GM12864 (cell line): ENCODE results near the gene TNFRSF21.
A peak's percentile ranks its signal among the peaks of the same experiment; 100 is the strongest.

Experiments
- DNase-seq: peaks from one replicate; pipeline ENCODE4 v3.0.0-alpha.2; 2011; ENCODE audit warnings: low read depth
- H3K4me3 ChIP-seq: 2 replicates; pipeline ENCODE4 v1.5.1; 2011; ENCODE audit warnings: mild to moderate bottlenecking, low read depth, low read length, control low read depth
- TF ChIP-seq, protein P1 (sequence below): IDR thresholded peaks from 2 replicates; pipeline ENCODE4 v1.5.1; 2011; ENCODE audit warnings: low read depth, mild to moderate bottlenecking, moderate library complexity, low read length, control low read depth, inconsistent platforms; ENCODE audit errors: missing control alignments

The TNFRSF21 gene, protein sequence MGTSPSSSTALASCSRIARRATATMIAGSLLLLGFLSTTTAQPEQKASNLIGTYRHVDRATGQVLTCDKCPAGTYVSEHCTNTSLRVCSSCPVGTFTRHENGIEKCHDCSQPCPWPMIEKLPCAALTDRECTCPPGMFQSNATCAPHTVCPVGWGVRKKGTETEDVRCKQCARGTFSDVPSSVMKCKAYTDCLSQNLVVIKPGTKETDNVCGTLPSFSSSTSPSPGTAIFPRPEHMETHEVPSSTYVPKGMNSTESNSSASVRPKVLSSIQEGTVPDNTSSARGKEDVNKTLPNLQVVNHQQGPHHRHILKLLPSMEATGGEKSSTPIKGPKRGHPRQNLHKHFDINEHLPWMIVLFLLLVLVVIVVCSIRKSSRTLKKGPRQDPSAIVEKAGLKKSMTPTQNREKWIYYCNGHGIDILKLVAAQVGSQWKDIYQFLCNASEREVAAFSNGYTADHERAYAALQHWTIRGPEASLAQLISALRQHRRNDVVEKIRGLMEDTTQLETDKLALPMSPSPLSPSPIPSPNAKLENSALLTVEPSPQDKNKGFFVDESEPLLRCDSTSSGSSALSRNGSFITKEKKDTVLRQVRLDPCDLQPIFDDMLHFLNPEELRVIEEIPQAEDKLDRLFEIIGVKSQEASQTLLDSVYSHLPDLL

DNA sequence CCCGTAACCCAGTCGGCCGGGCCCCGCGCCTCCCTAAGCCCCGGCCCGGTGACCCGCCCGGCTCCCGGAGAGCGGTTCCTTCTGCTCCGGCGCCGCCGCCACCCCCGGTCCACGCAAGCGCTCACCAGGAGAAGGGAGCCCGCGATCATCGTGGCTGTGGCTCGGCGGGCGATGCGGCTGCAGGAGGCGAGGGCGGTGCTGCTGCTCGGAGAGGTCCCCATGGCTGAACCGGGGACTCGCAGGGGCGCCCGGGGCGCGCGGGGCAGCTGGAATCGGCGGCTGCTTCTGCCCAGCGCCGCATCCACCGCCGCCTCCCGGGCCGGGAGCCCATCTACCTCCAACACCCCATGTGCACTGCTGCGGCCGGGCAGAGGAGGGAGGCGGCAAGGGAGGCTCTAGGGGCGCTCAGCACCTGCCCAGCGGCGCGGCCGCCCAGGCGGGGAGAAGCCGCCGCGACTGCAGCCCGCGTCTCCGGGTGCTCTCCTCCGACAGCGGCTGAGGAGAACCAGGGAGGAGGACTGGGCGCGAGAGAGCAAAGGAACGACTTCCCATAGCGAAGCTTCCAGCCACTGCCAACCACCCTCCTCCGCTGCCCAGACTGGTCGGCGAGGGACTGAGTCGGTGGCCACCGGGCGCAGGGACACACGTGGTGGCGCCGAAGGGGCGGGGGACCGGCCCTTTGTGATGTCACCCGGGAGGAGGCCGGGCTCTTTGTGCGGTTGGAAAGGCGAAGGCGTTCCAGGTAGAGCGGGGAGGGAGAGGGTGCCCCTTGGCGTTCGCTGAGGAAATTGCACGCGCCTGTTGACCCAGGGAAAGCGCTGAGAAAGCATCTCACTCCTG is at the start of gene TNFRSF21:
TSS of gene TNFRSF21 (minus strand) at position 615 of the 840 bp plus-strand sequence. CDS start at position 221, 394 bp downstream.
- peak within 1 kb of the TSS; percentile 58 for H3K4me3 ChIP-seq
- TF ChIP-seq, protein P1, sequence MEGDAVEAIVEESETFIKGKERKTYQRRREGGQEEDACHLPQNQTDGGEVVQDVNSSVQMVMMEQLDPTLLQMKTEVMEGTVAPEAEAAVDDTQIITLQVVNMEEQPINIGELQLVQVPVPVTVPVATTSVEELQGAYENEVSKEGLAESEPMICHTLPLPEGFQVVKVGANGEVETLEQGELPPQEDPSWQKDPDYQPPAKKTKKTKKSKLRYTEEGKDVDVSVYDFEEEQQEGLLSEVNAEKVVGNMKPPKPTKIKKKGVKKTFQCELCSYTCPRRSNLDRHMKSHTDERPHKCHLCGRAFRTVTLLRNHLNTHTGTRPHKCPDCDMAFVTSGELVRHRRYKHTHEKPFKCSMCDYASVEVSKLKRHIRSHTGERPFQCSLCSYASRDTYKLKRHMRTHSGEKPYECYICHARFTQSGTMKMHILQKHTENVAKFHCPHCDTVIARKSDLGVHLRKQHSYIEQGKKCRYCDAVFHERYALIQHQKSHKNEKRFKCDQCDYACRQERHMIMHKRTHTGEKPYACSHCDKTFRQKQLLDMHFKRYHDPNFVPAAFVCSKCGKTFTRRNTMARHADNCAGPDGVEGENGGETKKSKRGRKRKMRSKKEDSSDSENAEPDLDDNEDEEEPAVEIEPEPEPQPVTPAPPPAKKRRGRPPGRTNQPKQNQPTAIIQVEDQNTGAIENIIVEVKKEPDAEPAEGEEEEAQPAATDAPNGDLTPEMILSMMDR = peak; percentile 97
- peak; percentile 36 for DNase-seq

DNA sequence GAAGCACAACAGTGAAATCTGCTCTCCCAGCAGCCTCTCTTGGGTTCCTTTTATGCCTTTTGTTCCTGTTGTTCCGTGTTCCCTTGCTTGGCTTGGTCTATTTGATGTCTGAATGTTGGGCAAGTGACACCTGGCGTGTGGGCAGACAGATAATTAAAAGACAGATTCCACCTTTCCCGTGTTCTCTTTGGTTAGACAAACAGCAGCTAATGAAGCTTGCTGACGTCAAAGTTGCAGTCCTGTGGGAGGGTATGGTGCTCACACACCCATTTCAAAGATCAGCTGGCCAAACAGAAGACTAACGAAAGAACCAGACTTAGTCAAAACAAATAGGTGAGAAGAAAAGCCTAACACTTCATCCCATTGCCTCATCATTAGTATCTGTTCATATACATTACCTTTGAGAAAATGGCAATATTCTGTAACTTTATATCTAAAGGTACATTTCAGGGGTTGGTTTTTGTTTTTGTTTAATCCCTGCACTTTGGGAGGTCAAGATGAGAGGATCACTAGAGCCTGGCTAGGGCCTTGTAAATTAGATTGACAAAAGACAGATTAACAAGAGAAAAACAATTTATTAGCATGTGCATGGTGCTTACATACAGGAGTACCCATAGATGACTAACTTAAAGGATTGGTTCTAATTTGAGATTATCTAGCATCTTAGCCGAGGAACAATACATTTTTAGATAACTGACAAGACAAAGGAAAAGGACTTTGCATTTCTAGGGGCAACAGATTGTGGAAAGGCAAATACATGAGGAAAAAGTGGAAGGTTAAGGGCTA is 48.9 kb upstream of the TNFRSF21 start:
- TF ChIP-seq, protein P1 = no peak
- H3K4me3 ChIP-seq = no peak overlapping the region
- no peak for DNase-seq

DNA sequence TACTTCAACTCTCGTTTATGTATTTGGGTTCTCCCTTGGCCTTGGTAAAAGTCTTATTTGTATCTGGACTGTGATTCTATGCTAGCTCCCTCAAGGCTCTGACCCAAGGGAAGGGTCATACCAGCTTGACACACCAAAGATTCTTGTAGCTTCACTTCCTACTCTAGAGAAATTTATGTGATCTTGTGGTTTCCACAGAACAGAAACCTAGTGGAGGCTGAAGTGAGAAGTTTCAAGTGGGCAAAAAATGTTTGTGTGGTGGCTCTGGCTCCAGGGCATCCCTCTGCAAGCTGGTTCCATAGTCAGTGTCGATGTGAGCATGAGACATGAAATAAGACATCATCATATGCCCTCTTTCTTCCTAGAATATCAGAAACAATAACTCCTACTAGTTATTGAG is 48.1 kb upstream of the TNFRSF21 start:
- peak; percentile 31 for DNase-seq
- no peak overlapping the region for H3K4me3 ChIP-seq
- TF ChIP-seq, protein P1 = no peak

DNA sequence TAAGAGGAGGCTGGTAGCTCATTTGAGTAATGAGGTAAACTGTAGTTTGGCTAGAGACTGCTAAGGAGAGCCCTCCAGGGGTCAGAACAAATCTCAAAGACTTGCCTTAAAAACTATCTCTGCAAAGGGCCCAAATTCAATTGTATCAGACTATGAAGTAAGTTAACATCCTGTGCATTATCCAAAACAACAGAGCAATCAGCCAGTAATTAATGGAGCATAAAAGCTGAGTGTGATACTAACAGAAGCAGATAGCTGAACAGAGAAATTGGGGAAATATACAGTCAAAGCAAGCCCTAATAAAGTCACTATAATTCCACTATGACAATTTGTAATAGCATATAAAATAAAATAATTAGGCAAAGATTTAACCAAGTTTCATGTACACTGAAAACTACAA is 45.8 kb upstream of the TNFRSF21 start:
- DNase-seq = no peak
- no peak overlapping the region for H3K4me3 ChIP-seq
- TF ChIP-seq, protein P1 = no peak

DNA sequence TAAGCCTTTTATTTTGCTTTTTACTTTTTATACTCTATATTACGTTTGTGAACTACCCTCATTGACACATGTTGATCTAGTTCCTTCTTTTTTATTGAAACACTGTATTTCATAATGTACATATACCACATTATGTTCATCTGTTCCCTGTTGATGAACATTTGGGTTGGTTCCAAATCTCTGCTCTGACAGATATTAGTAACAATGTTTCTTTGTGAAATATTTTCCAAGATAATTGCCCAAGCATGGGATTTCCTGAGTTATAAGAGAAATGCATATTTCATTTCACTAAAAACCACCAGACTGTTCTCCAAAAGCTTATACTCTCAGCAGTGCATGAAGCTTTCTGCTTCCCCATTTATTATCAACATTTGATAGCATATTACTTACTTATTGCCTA is 44.2 kb upstream of the TNFRSF21 start:
- TF ChIP-seq, protein P1 = no peak

DNA sequence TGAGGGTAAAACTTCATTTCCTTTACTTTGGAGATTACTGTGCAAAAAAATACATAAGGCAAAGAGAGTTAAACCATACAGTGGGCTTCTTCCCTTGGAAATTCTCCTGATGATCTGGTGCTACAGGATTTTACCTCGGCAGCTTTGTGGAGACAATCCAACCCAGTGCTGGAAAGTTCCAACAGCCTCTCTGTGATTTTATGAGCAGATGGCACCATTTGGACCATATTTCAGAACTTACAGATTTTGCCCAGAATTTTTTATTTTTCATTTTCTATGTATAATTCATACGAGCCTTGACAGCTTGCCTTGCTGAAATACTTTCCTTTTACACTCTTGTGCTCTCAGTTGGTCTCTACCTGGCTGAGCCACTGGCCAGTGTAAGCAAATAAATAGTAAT is 43.3 kb upstream of the TNFRSF21 start:
- TF ChIP-seq, protein P1 = no peak
- no peak overlapping the region for H3K4me3 ChIP-seq
- DNase-seq = no peak

More for the DNA sequence above, 44.2 kb upstream of the TNFRSF21 start:
- no peak for DNase-seq
- H3K4me3 ChIP-seq = no peak overlapping the region
